Activated CD4-positive, alpha-beta memory T cell treated with anti-CD3 and anti-CD28 coated beads for 36 hours (primary cell): ENCODE measurements around the gene LY6G6C. TPM values are rescaled to one million over a fixed set of nuclear protein-coding genes. Genes with fewer than 3 reads are reported as not detected.

Experiments
- CTCF ChIA-PET: fragments of 350-600 bp; sonication (Branson Sonifier 250); formaldehyde crosslinking; loops from one replicate; lab custom pipeline; 2021; ENCODE audit warnings: antibody characterized with exemption, inconsistent platforms; lab: Charles Lee
- POLR2A ChIA-PET: fragments of 350-600 bp; sonication (Branson Sonifier 250); formaldehyde crosslinking; loops from one replicate; lab custom pipeline; 2021; ENCODE audit warnings: antibody characterized with exemption; lab: Charles Lee
- DNase-seq: peaks from one replicate; pipeline ENCODE4 v3.0.0-alpha.2; 2020
- H3K27ac Mint-ChIP-seq: one replicate; pipeline ENCODE4 v1.8.0; 2021; ENCODE audit warnings: mixed read lengths
- H3K27me3 Mint-ChIP-seq: one replicate; pipeline ENCODE4 v1.8.0; 2021; ENCODE audit warnings: mixed read lengths
- H3K36me3 Mint-ChIP-seq: one replicate; pipeline ENCODE4 v1.8.0; 2021; ENCODE audit warnings: mixed read lengths
- H3K4me1 Mint-ChIP-seq: one replicate; pipeline ENCODE4 v1.8.0; 2021; ENCODE audit warnings: low read depth, mixed read lengths
- H3K4me3 Mint-ChIP-seq: one replicate; pipeline ENCODE4 v1.8.0; 2021; ENCODE audit warnings: mild to moderate bottlenecking, mixed read lengths
- H3K9me3 Mint-ChIP-seq: one replicate; pipeline ENCODE4 v1.8.0; 2021; ENCODE audit warnings: mixed read lengths
- intact Hi-C: fragments of 100-400 bp; cut with micrococcal nuclease; formaldehyde crosslinking; loops from one replicate; pipeline ENCODE4 v1.15.1; 2023
- total RNA-seq, 2 experiments: library from RNA; stranded (reverse); gene quantifications; one replicate each; pipeline ENCODE4 v1.2.3, GENCODE V29; 2021

Gene LY6G6C
- total RNA-seq, 2 experiments from 2014 or later: not detected

GRCh38 chr6:31733734-31734133, 12.2 kb upstream of the LY6G6C start:
- POLR2A ChIA-PET: interaction anchor here (1.1 kb wide), 1 partner anchor 81 kb away, joined by 4 read pairs; the partner anchor contains the start of gene BAG6
- intact Hi-C loops: loop anchor here (10.0 kb wide), 2 partner anchors 241 to 1169 kb away; partner anchors contain the start of gene DXO

GRCh38 chr6:31732029-31732428, 10.5 kb upstream of the LY6G6C start:
- Mint-ChIP-seq H3K9me3 (no peaks in the 10 kb centered on the region), H3K4me1 (peaks cover 59% of the 10 kb centered on the region), H3K4me3 (no peak overlapping the region), H3K27ac (no peak overlapping the region), H3K27me3 (no peaks in the 10 kb centered on the region), H3K36me3 (peaks cover 51% of the 10 kb centered on the region)
- CTCF ChIA-PET: interaction anchor here (1.4 to 3.6 kb wide), 4 partner anchors 38 to 99 kb away, joined by 5 to 30 read pairs (median 17); partner anchors contain the start of gene LY6G5C
- no peak for DNase-seq
- intact Hi-C loops: loop anchor here (10.0 kb wide), 2 partner anchors 243 to 1167 kb away; partner anchors contain the start of gene DXO
- POLR2A ChIA-PET: interaction anchor here (1.1 to 1.2 kb wide), 2 partner anchors 91 to 131 kb away, joined by 3 to 5 read pairs; no protein-coding TSS in a partner anchor

More at GRCh38 chr6:31733734-31734133, 12.2 kb upstream of the LY6G6C start:
- Mint-ChIP-seq H3K27ac (peak overlapping the region; percentile 88), H3K4me3 (peak overlapping the region; percentile 98), H3K36me3 (peaks cover 51% of the 10 kb centered on the region), H3K4me1 (peaks cover 64% of the 10 kb centered on the region), H3K27me3 (no peaks in the 10 kb centered on the region), H3K9me3 (no peaks in the 10 kb centered on the region)
- DNase-seq: no peak
- CTCF ChIA-PET: interaction anchor here (0.6 to 8.1 kb wide), 3 partner anchors 36 to 462 kb away, joined by 3 to 67 read pairs (median 6); no protein-coding TSS in a partner anchor

GRCh38 chr6:31730631-31731086, 9.1 kb upstream of the LY6G6C start:
- intact Hi-C loops: loop anchor here (10.0 kb wide), 2 partner anchors 244 to 1166 kb away; partner anchors contain the start of gene DXO
- no peak for DNase-seq
- Mint-ChIP-seq H3K36me3 (peaks cover 46% of the 10 kb centered on the region), H3K4me1 (peaks cover 67% of the 10 kb centered on the region), H3K27me3 (no peaks in the 10 kb centered on the region), H3K4me3 (no peak overlapping the region), H3K9me3 (no peaks in the 10 kb centered on the region), H3K27ac (peak overlapping the region; percentile 10)
- CTCF ChIA-PET: interaction anchor here (1.0 to 4.2 kb wide), 13 partner anchors 9 to 161 kb away, joined by 4 to 40 read pairs (median 6); partner anchors contain the start of genes ABHD16A, HSPA1A, HSPA1L and LSM2
- POLR2A ChIA-PET: interaction anchor here (1.5 to 2.5 kb wide), 2 partner anchors 8 to 104 kb away, joined by 5 to 11 read pairs; partner anchors contain the start of gene MSH5

- Mint-ChIP-seq H3K36me3 (peaks cover 42% of the 10 kb centered on the region), H3K4me3 (peak overlapping the region; percentile 80), H3K27ac (no peak overlapping the region), H3K9me3 (no peaks in the 10 kb centered on the region), H3K4me1 (peaks cover 69% of the 10 kb centered on the region), H3K27me3 (no peaks in the 10 kb centered on the region)
- ChIA-PET POLR2A (interaction anchor here (0.7 to 2.5 kb wide), 4 partner anchors 9 to 104 kb away, joined by 3 to 11 read pairs (median 4); partner anchors contain the start of gene MSH5), CTCF (interaction anchor here (0.7 to 4.2 kb wide), 18 partner anchors 10 to 258 kb away, joined by 3 to 40 read pairs (median 5); partner anchors contain the start of genes ABHD16A, HSPA1A, HSPA1B and HSPA1L)
- intact Hi-C loops: loop anchor here (1.0 to 10.0 kb wide), 3 partner anchors 39 to 1165 kb away; partner anchors contain the start of gene DXO
- peak; percentile 69 for DNase-seq
Observed at GRCh38 chr6:31729979-31730630, 8.6 kb upstream of the LY6G6C start.

GRCh38 chr6:31729515-31729978, 8.0 kb upstream of the LY6G6C start:
- H3K9me3 Mint-ChIP-seq: no peaks in the 10 kb centered on the region
- DNase-seq: peak; percentile 84
- POLR2A ChIA-PET: interaction anchor here (0.7 to 2.5 kb wide), 4 partner anchors 9 to 105 kb away, joined by 3 to 11 read pairs (median 4); partner anchors contain the start of gene MSH5
- CTCF ChIA-PET: interaction anchor here (0.6 to 4.2 kb wide), 17 partner anchors 10 to 134 kb away, joined by 3 to 40 read pairs (median 5); partner anchors contain the start of genes ABHD16A, HSPA1A, HSPA1B and HSPA1L
- no peaks in the 10 kb centered on the region for H3K27me3 Mint-ChIP-seq
- intact Hi-C loops: loop anchor here (1.0 kb wide), 1 partner anchor 40 kb away; no protein-coding TSS in a partner anchor
- H3K36me3 Mint-ChIP-seq: peaks cover 37% of the 10 kb centered on the region
- peaks cover 69% of the 10 kb centered on the region for H3K4me1 Mint-ChIP-seq
- peak overlapping the region; percentile 80 for H3K4me3 Mint-ChIP-seq
- peak overlapping the region; percentile 43 for H3K27ac Mint-ChIP-seq

GRCh38 chr6:31728767-31729514, 7.4 kb upstream of the LY6G6C start, which contains the start of gene DDAH2:
TSS of gene DDAH2 (minus strand) at chr6:31729299. CDS start at chr6:31729161, 138 bp downstream.
- Mint-ChIP-seq H3K27me3 (no peaks in the 10 kb centered on the region), H3K9me3 (no peaks in the 10 kb centered on the region), H3K4me1 (peaks cover 63% of the 10 kb centered on the region), H3K27ac (peak within 1 kb of the TSS; percentile 43), H3K36me3 (peaks cover 31% of the 10 kb centered on the region), H3K4me3 (peak within 1 kb of the TSS; percentile 80)
- intact Hi-C loops: loop anchor here (1.0 kb wide), 1 partner anchor 40 kb away; no protein-coding TSS in a partner anchor
- POLR2A ChIA-PET: interaction anchor here (0.7 to 2.5 kb wide), 4 partner anchors 10 to 105 kb away, joined by 3 to 11 read pairs (median 4); partner anchors contain the start of gene MSH5
- no peak for DNase-seq
- CTCF ChIA-PET: interaction anchor here (0.6 to 4.2 kb wide), 14 partner anchors 11 to 134 kb away, joined by 3 to 40 read pairs (median 6); partner anchors contain the start of genes HSPA1B, LSM2, LY6G6D and MSH5

- Mint-ChIP-seq H3K27me3 (no peaks in the 10 kb centered on the region), H3K36me3 (peaks cover 21% of the 10 kb centered on the region), H3K9me3 (no peaks in the 10 kb centered on the region), H3K27ac (peak overlapping the region; percentile 76), H3K4me3 (no peak overlapping the region), H3K4me1 (peaks cover 54% of the 10 kb centered on the region)
- intact Hi-C loops: no loop called here
- ChIA-PET POLR2A (interaction anchor here (0.6 to 2.5 kb wide), 2 partner anchors 11 to 106 kb away, joined by 3 to 11 read pairs; partner anchors contain the start of gene MSH5), CTCF (interaction anchor here (0.8 to 4.2 kb wide), 4 partner anchors 12 to 135 kb away, joined by 3 to 40 read pairs (median 8); partner anchors contain the start of gene MSH5)
- no peak for DNase-seq
Observed at GRCh38 chr6:31727717-31728671, 6.4 kb upstream of the LY6G6C start.

- peak; percentile 37 for DNase-seq
- CTCF ChIA-PET: interaction anchor here (1.0 to 4.2 kb wide), 4 partner anchors 11 to 136 kb away, joined by 4 to 40 read pairs (median 10); partner anchors contain the start of gene MSH5
- peak overlapping the region; percentile 76 for H3K27ac Mint-ChIP-seq
- intact Hi-C loops: no loop called here
- POLR2A ChIA-PET: interaction anchor here (0.6 kb wide), 1 partner anchor 106 kb away, joined by 3 read pairs; no protein-coding TSS in a partner anchor
- no peak overlapping the region for H3K4me3 Mint-ChIP-seq
- H3K9me3 Mint-ChIP-seq: no peaks in the 10 kb centered on the region
- no peaks in the 10 kb centered on the region for H3K27me3 Mint-ChIP-seq
- H3K36me3 Mint-ChIP-seq: peaks cover 17% of the 10 kb centered on the region
- H3K4me1 Mint-ChIP-seq: peaks cover 53% of the 10 kb centered on the region
Observed at GRCh38 chr6:31727034-31727716, 5.6 kb upstream of the LY6G6C start.

- Mint-ChIP-seq H3K27me3 (no peaks in the 10 kb centered on the region), H3K36me3 (peaks cover 9% of the 10 kb centered on the region), H3K4me3 (no peak overlapping the region), H3K4me1 (peaks cover 44% of the 10 kb centered on the region), H3K27ac (peak overlapping the region; percentile 19), H3K9me3 (no peaks in the 10 kb centered on the region)
- peak; percentile 36 for DNase-seq
- ChIA-PET POLR2A (interaction anchor here (0.6 kb wide), 1 partner anchor 1130 kb away, joined by 3 read pairs; no protein-coding TSS in a partner anchor), CTCF (interaction anchor here (1.3 to 3.7 kb wide), 3 partner anchors 13 to 104 kb away, joined by 3 to 13 read pairs (median 8); no protein-coding TSS in a partner anchor)
- intact Hi-C loops: no loop called here
Observed at GRCh38 chr6:31725502-31726350, 4.2 kb upstream of the LY6G6C start.
